ENCODE data around the gene DCDC2.

DNA sequence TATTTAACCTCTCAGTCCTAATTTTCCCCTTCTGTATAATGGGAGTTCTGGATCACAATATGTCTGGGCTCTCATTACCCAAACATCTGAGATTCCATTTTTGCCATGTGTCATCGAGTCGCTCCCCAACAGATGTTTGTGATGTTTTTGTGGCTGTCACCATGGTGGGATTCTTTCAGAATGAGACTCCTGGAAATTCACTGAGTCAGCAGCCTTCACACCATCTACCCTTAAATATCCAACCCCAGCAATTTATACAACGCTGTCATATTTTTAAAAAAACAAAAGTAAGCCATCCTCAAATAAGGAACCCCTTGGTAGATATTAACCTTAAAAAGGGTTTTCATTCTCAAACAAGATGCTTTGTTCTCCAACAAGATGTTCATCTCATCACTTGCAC, 211.0 kb downstream of the DCDC2 start:
- TF ChIP-seq, protein P1, sequence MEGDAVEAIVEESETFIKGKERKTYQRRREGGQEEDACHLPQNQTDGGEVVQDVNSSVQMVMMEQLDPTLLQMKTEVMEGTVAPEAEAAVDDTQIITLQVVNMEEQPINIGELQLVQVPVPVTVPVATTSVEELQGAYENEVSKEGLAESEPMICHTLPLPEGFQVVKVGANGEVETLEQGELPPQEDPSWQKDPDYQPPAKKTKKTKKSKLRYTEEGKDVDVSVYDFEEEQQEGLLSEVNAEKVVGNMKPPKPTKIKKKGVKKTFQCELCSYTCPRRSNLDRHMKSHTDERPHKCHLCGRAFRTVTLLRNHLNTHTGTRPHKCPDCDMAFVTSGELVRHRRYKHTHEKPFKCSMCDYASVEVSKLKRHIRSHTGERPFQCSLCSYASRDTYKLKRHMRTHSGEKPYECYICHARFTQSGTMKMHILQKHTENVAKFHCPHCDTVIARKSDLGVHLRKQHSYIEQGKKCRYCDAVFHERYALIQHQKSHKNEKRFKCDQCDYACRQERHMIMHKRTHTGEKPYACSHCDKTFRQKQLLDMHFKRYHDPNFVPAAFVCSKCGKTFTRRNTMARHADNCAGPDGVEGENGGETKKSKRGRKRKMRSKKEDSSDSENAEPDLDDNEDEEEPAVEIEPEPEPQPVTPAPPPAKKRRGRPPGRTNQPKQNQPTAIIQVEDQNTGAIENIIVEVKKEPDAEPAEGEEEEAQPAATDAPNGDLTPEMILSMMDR (conservative IDR thresholded peaks at IDR 0.05) = no peak
- TF ChIP-seq EZH2 (IDR thresholded peaks at IDR 0.05; ENCODE audit: low read depth) = no peak
